GM13977 (cell line): Measurements from ENCODE around the gene CXCL5.

ENCODE experiments used
- DNase-seq: peaks from one replicate; pipeline ENCODE4 v3.0.0; 2012; ENCODE audit warnings: low spot score
- CTCF ChIP-seq: IDR thresholded peaks from 2 replicates; pipeline ENCODE4 v1.5.1; 2012; ENCODE audit warnings: mild to moderate bottlenecking, control low read depth; ENCODE audit not compliant: insufficient read depth; ENCODE audit errors: extremely low read depth, missing control alignments
- in situ Hi-C: fragments of 300-500 bp; cut with MboI; formaldehyde crosslinking; loops from one replicate; pipeline ENCODE4 v1.12.0; 2022; ENCODE audit warnings: low sequenced_read_pairs, low pct_unique_long_range_greater_than_20kb, mixed read lengths, inconsistent platforms; ENCODE audit not compliant: unreplicated experiment

CXCL5 gene

GRCh38 chr4:74041418-74041817 lies 42.9 kb upstream of the CXCL5 start:
- no peak for DNase-seq
- in situ Hi-C loops, result no loop called here

GRCh38 chr4:74039315-74039763 lies 40.9 kb upstream of the CXCL5 start:
- DNase-seq, result no peak
- TF ChIP-seq CTCF, result no peak
- in situ Hi-C loops, result no loop called here

More at GRCh38 chr4:74041418-74041817, 42.9 kb upstream of the CXCL5 start:
- no peak for TF ChIP-seq CTCF

- peak; percentile 23 for DNase-seq
- in situ Hi-C loops, result no loop called here
- TF ChIP-seq CTCF, result no peak
These were observed 40.2 kb upstream of the CXCL5 start, which contains the start of gene CXCL3 for GRCh38 chr4:74038425-74039314. Gene CXCL3, minus strand, starts transcription at chr4:74038689. Its CDS starts 78 bp downstream, at chr4:74038611.

- no peak for TF ChIP-seq CTCF
- in situ Hi-C loops, result no loop called here
- no peak for DNase-seq
These were observed 39.6 kb upstream of the CXCL5 start for GRCh38 chr4:74038086-74038424.

- DNase-seq, result no peak
- TF ChIP-seq CTCF, result no peak
- in situ Hi-C loops, result no loop called here
These were observed 38.8 kb upstream of the CXCL5 start for GRCh38 chr4:74037076-74037955.

- in situ Hi-C loops, result no loop called here
- TF ChIP-seq CTCF, result no peak
- no peak for DNase-seq
These were observed 35.3 kb upstream of the CXCL5 start for GRCh38 chr4:74033739-74034138.
